HPDE6-E6E7 (cell line): ENCODE measurements around the gene UBAP1L.

Experiments
- DNase-seq: peaks from one replicate; pipeline ENCODE4 v3.0.0; 2011; ENCODE audit warnings: missing footprints; ENCODE audit errors: extremely low spot score

UBAP1L gene

GRCh38 chr15:65044724-65045481 lies 70.1 kb downstream of the UBAP1L start, which contains the start of gene SLC51B:
Gene SLC51B (plus strand): TSS chr15:65045387. CDS start chr15:65050005, 4,618 bp downstream.
- no peak for DNase-seq

- DNase-seq = peak; percentile 36
These were observed 70.8 kb downstream of the UBAP1L start for GRCh38 chr15:65044218-65044617.

- no peak for DNase-seq
These were observed 72.1 kb downstream of the UBAP1L start for GRCh38 chr15:65042776-65043327.
